Left lung (tissue), 10 donors: ENCODE measurements around the gene FCHO1. TPM values are rescaled to one million over a fixed set of nuclear protein-coding genes. Genes with fewer than 3 reads are reported as not detected.

Source experiments
- ATAC-seq: fragments of 200-7000 bp; cut with Tn5 transposase; one replicate; pipeline ENCODE4 v1.9.1; 2020; ENCODE audit warnings: moderate library complexity
- DNase-seq, 4 donors: peaks; one replicate each; pipeline ENCODE4 v3.0.0-alpha.2; 2013 to 2020
- H3K27ac ChIP-seq, 2 donors: fragments of 200-600 bp; sonication (generic) in 1 of 2; one replicate each; pipeline versions ENCODE4 v1.5.0 to v1.8.0; 2020 to 2021
- H3K27me3 ChIP-seq, 2 donors: fragments of 200-600 bp; sonication (generic) in 1 of 2; one replicate each; pipeline versions ENCODE4 v1.5.0 to v1.8.0; 2020 to 2021
- H3K36me3 ChIP-seq, 2 donors: fragments of 200-600 bp; sonication (generic) in 1 of 2; one replicate each; pipeline versions ENCODE4 v1.5.0 to v1.8.0; 2020 to 2021
- H3K4me1 ChIP-seq, 2 donors: fragments of 200-600 bp; one replicate each; pipeline ENCODE4 v1.8.0; 2021
- H3K4me3 ChIP-seq, 2 donors: fragments of 200-600 bp; sonication (generic) in 1 of 2; one replicate each; pipeline versions ENCODE4 v1.5.0 to v1.8.0; 2020 to 2021; ENCODE audit warnings: mild to moderate bottlenecking in 1 of 2
- H3K9me3 ChIP-seq, 2 donors: fragments of 200-600 bp; sonication (generic) in 1 of 2; one replicate each; pipeline versions ENCODE4 v1.5.0 to v1.8.0; 2020 to 2021
- CTCF ChIP-seq, 2 donors: fragments of 200-600 bp; sonication (generic) in 1 of 2; IDR thresholded peaks; one replicate each; pipeline versions ENCODE4 v1.5.0 to v1.8.0; 2021; ENCODE audit warnings: antibody characterized with exemption in 2 of 2
- intact Hi-C, 2 donors: fragments of 100-400 bp; cut with DNase I; formaldehyde crosslinking; loops; one replicate each; pipeline versions ENCODE4 v1.11.2 to v1.14.2; 2022
- polyA plus RNA-seq, 6 donors: library from polyadenylated mRNA; unstranded; fragments of 120-200 nt; gene quantifications; one replicate each; pipeline ENCODE4 v1.2.1, GENCODE V29; 2013; ENCODE audit not compliant: insufficient read length in 6 of 6
- total RNA-seq, 2 donors: library from RNA; stranded (reverse); fragmentation: NEBNext Ultra II Directional; extraction: Animal tissue kit (Norgen Biotek cat#: 25700); gene quantifications; one replicate each; pipeline ENCODE4 v1.2.1, GENCODE V29; 2021
- donor health status: DM: no; HTN: yes; CAD: no.
- donor health status: DM: no; HTN: no; CAD: no.

FCHO1 gene
- total and polyA plus RNA-seq, 8 donors, result 0.54 to 12.7 (median 1.3) TPM

GRCh38 chr19:17749912-17750317 is 1.4 kb upstream of the FCHO1 start:
- TF ChIP-seq CTCF (IDR thresholded peaks at IDR 0.05), result no peak
- intact Hi-C loops, result no loop called here
- peaks cover 4 to 73% of the 10 kb centered on the region in 2 donors for H3K4me1 ChIP-seq
- H3K27ac ChIP-seq, result peak overlapping the region in 1 of 2 donors; percentile 80
- no peaks in the 10 kb centered on the region for H3K27me3 ChIP-seq
- ATAC-seq (no peak), DNase-seq (no peak)
- H3K36me3 ChIP-seq, result no peaks in the 10 kb centered on the region
- H3K9me3 ChIP-seq, result no peaks in the 10 kb centered on the region
- H3K4me3 ChIP-seq, result no peak overlapping the region

GRCh38 chr19:17751912-17752273 is 616 bp downstream of the FCHO1 start:
- H3K27me3 ChIP-seq, result no peaks in the 10 kb centered on the region
- H3K36me3 ChIP-seq, result no peaks in the 10 kb centered on the region
- intact Hi-C loops, result no loop called here
- H3K4me3 ChIP-seq, result peak overlapping the region in 1 of 2 donors; percentile 39
- H3K27ac ChIP-seq, result peak overlapping the region in 1 of 2 donors; percentile 80
- H3K9me3 ChIP-seq, result no peaks in the 10 kb centered on the region
- DNase-seq, result no peak
- no peak for TF ChIP-seq CTCF (IDR thresholded peaks at IDR 0.05)
- ATAC-seq, result no peak
- H3K4me1 ChIP-seq, result peaks cover 4 to 79% of the 10 kb centered on the region in 2 donors

- H3K36me3 ChIP-seq, result no peaks in the 10 kb centered on the region
- H3K4me1 ChIP-seq, result peaks cover 0 to 69% of the 10 kb centered on the region in 2 donors
- no peak overlapping the region for H3K4me3 ChIP-seq
- H3K9me3 ChIP-seq, result no peaks in the 10 kb centered on the region
- DNase-seq (no peak), ATAC-seq (no peak)
- H3K27me3 ChIP-seq, result no peaks in the 10 kb centered on the region
- intact Hi-C loops, result no loop called here
- no peak for TF ChIP-seq CTCF (IDR thresholded peaks at IDR 0.05)
- no peak overlapping the region for H3K27ac ChIP-seq
Measured at GRCh38 chr19:17752865-17753639, 1.8 kb downstream of the FCHO1 start.

- peaks cover 0 to 60% of the 10 kb centered on the region in 2 donors for H3K4me1 ChIP-seq
- H3K27ac ChIP-seq, result no peak overlapping the region
- no peaks in the 10 kb centered on the region for H3K36me3 ChIP-seq
- intact Hi-C loops, result no loop called here
- H3K9me3 ChIP-seq, result no peaks in the 10 kb centered on the region
- DNase-seq (no peak), ATAC-seq (no peak)
- TF ChIP-seq CTCF (IDR thresholded peaks at IDR 0.05), result no peak
- no peak overlapping the region for H3K4me3 ChIP-seq
- H3K27me3 ChIP-seq, result no peaks in the 10 kb centered on the region
Measured at GRCh38 chr19:17753976-17754375, 2.7 kb downstream of the FCHO1 start.

GRCh38 chr19:17754634-17755442 is 3.6 kb downstream of the FCHO1 start:
- no peak overlapping the region for H3K27ac ChIP-seq
- H3K4me1 ChIP-seq, result peaks cover 0 to 51% of the 10 kb centered on the region in 2 donors
- intact Hi-C loops, result no loop called here
- H3K9me3 ChIP-seq, result no peaks in the 10 kb centered on the region
- no peak overlapping the region for H3K4me3 ChIP-seq
- TF ChIP-seq CTCF (IDR thresholded peaks at IDR 0.05), result no peak
- H3K27me3 ChIP-seq, result no peaks in the 10 kb centered on the region
- DNase-seq (no peak), ATAC-seq (no peak)
- no peaks in the 10 kb centered on the region for H3K36me3 ChIP-seq
